HPDE6-E6E7 (cell line): ENCODE data around the gene CREG2.
"Not testable (repeated sequence)": the region's sequence is repeated elsewhere in the genome, so short reads cannot be mapped to it uniquely, and the experiment has no call there.

Source experiments
- DNase-seq: peaks from one replicate; pipeline ENCODE4 v3.0.0; 2011; ENCODE audit warnings: missing footprints; ENCODE audit errors: extremely low spot score

Gene CREG2

GRCh38 chr2:101346909-101347308 is 40.4 kb downstream of the CREG2 start:
- no peak for DNase-seq

GRCh38 chr2:101344137-101344536 is 43.2 kb downstream of the CREG2 start:
- no peak for DNase-seq

DNA sequence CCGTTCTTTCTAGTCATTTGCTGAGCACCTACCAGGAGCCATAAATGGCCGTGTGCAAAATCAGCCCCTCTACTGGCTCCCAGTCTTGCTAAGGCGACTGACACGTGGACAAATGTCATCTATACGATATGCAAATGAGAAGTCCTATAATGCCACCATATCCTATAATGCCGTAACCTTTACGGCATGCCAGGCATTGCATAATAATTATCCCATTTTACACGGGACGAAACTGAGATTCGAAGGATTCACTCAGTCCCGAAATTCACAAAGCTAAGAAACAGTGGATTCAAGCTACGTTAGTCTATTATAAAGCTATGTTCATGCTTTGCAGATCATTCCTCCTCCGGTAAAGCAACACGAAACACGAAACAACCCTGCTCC is 44.7 kb downstream of the CREG2 start:
- DNase-seq: no peak

DNA sequence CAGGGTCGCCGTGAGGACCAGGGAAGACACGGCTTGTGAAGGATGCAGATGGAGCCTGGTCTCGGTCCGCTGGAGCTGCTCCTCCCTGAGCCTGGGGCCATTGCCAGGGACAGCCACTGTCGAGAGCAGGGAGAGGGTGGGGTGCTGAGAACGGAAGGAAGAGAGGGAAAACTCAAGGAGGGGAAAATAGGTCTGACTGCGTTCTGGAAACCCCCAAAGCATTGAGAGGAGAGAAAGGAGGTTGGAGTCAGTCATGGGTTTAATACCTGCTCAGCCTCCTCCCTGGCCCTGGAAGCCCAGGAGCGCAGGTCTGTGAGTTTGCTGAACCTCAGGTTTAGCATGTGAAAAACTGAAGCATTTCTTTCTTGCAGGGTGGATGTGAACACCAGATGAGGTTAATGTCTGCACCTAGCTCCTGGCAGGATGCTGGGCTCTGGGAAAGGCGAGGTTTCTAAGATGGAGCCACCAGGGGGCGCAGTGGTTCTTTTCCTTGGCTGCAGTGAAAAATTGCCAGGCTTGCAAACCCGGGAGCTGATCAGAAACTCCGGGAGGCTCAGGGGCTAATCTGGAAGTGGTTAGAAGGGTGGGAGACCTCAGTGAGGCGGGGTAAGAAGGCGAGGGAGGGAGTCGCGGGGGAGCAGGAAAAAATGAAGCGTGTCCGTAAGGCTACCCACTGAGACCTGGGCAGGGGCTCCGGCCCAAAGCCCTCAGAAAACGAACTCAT is 45.2 kb downstream of the CREG2 start:
- peak; percentile 67 for DNase-seq

GRCh38 chr2:101341421-101341820 is 45.9 kb downstream of the CREG2 start:
- DNase-seq: no peak

DNA sequence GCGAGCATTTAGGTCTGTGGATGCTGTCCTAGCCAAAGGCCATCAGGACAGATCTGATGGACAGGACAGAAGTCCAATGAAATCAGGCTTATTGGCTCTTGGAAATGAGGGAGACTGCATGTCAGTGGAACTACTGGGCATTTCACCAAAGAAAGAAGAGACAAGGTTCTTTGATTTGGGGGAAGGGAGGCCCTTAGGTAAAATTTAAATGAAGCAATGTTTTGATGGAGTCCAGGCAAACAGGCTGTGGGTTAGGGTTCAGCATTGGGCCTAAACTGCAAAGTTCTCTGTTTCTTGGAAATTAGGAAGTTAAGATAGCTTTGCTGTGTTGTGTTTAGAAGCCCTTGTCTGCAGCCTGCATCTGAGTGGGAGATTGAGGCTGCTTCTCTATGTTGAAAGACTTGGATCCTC is 47.2 kb downstream of the CREG2 start:
- DNase-seq: no peak

DNA sequence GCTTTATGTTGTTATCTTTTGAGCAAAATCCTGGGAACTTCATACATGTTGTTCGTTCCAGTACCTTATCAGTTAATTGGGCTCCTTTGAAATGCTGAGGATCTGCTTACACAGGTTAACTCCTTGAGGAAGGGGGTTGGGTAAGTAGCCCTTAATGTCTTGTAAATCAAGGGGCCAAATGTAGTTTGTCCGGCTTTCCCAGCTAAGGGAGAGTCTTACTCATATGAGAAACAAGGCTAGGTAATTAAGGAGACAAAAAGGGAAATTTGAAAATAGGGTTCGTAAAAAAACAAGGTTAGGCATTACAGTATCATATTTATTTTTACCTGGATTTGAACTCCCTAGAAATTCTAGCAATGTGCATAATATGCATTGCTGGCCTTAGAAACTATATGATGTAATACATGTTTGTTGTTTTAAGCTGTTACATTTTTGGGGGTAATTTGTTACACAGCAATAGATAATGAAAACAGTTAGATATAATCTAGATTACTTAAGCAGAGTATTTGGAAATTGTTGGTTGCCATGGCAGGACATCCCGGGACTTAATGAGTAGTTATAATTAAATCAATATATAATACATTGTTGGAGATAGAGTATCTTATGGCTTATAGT is 47.9 kb downstream of the CREG2 start:
- DNase-seq: no peak

- no peak for DNase-seq
These were observed 49.4 kb downstream of the CREG2 start for GRCh38 chr2:101337877-101338276.

- no peak for DNase-seq
These were observed 54.2 kb downstream of the CREG2 start for GRCh38 chr2:101332885-101333766.

DNA sequence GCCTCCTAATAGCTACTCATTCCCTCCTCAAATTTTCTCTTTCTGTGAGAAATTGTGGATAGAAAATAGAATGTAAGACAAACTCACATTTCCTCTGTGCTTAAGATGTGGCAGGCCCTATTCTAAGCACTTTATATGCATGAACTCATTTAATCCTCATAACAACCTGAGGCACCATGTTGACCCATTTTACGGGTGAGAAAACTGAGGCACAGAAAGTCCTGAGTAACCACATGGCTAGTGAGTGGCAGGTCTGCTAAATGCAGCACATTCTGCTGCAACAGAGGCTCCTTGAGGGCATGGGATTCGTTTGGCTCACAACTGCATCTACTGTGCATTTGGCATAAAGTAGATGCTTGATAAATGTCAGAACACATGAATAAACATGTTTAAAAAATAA is 56.1 kb downstream of the CREG2 start:
- DNase-seq: no peak

GRCh38 chr2:101330253-101330933 is 56.9 kb downstream of the CREG2 start:
- DNase-seq: no peak

DNA sequence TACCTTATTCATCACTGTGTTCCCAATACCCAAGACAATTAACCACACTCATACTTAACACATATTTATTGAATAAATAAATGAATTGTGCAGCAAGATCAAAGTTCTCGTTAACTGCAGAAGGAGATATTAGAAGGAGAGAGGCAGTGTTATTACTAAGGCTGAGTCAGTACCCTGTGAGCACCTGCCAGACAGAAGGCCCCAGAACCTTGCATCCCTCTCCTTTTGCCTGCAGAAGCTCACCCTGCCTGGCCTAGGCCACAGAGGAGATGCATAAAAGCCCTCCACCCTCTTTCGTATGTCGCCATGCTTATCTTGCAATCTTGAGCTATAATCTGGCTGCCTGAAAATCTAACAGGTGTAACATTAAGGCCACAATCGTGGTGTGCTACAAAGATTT is 58.3 kb downstream of the CREG2 start:
- DNase-seq: peak; percentile 45

DNA sequence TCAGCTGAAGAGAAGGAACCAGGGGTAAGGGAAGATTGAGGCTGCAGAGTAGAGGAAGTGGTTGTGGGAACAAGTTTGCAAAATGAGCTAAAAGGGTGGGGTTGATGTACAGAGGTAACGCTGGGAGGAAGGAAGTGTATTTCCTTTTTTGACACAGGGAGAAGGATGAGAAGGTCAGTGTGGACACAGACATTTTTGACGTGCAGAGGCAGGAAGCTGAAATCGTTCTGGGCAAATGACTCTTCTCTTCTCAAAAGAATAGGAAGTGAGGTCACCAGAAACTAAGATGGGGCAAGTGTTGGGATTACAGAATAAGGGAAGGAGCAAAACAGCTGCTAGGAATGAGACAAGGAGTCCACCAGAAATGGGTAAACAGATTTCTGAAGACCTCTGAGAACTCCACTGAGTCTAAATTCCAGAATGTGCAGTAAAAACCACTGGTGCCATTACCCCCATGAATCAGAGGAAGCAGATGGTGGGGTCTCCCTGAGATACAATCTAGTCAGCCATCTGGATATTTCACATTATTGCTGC is 58.8 kb downstream of the CREG2 start:
- peak; percentile 56 for DNase-seq

- DNase-seq: peak; percentile 78
These were observed 59.4 kb downstream of the CREG2 start for GRCh38 chr2:101327863-101328394.

- DNase-seq: no peak
These were observed 61.9 kb downstream of the CREG2 start for GRCh38 chr2:101325425-101325824.

GRCh38 chr2:101316568-101316967 is 70.7 kb downstream of the CREG2 start:
- DNase-seq: not testable (repeated sequence)

DNA sequence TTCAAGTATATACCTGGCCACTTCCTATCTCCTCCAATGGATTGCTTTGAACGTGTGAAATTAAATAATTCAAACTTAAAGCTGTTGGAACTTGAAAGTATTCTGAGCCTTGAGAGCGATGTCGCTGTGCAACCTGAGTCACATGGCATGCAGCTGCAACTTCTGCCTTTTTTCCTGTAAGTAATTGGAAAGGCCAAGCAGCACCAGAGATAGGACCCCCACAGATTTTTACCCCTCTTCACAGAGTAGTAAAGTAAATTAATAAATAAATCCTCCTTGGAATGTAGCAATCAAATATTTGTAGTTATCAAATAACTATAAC is 75.6 kb downstream of the CREG2 start:
- DNase-seq: no peak

- DNase-seq: no peak
These were observed 76.2 kb downstream of the CREG2 start for GRCh38 chr2:101310834-101311695.

DNA sequence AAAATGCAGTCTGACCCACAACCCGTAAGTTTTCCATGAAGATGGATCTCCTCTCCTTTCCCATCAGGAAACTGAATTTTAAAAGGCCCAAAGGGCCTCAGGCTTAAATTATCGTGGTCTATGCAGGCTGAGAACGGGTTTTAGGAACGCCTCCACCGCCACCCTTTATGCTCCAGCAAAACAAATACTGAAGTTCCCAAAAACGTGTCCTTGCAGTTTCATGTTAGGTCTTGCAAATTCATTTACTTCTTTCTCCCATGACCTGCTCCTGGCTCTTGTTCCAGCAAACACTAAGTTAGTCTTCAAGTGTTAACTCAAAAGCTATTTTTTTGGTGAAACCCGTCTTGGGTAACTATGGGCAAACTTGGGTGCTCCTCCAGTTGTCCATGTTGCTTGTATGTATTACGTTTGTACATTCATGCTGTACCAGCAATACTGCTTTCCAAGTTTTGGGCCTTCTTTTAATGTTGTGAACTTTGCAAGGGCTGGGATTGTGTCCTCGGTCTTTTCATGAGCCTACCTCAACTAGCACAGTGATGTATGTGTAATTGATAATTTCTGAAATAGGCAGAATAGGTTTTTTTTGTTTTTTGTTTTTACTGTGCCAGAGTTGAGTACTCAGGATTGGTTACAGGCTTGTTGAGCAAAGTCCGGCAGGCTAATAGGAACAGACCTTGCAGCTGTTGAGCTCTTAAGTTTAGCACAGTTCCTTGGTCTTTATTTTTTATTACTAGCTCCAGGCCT is 77.0 kb downstream of the CREG2 start:
- no peak for DNase-seq
